ENCODE measurements around the gene TWNK.
"Not testable (repeated sequence)": the region's sequence is repeated elsewhere in the genome, so short reads cannot be mapped to it uniquely, and the experiment has no call there.

DNA sequence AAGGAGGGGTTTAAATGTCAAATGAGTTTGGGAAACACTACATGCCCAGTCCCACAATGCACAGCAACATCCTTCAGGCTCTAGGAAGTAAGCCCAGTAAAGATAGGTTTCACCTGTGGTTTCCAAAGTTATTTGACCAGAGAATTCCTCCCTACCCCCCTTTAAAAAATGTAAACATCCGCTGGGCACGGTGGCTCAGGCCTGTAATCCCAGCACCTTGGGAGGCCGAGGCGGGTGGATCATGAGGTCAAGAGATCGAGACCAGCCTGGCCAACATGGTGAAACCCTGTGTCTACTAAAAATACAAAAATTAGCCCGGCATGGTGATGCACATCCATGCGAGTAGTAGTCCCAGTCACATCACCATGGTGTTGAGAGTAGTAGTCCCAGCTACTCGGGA is 11.9 kb upstream of the TWNK start:
- TF ChIP-seq, protein P1, sequence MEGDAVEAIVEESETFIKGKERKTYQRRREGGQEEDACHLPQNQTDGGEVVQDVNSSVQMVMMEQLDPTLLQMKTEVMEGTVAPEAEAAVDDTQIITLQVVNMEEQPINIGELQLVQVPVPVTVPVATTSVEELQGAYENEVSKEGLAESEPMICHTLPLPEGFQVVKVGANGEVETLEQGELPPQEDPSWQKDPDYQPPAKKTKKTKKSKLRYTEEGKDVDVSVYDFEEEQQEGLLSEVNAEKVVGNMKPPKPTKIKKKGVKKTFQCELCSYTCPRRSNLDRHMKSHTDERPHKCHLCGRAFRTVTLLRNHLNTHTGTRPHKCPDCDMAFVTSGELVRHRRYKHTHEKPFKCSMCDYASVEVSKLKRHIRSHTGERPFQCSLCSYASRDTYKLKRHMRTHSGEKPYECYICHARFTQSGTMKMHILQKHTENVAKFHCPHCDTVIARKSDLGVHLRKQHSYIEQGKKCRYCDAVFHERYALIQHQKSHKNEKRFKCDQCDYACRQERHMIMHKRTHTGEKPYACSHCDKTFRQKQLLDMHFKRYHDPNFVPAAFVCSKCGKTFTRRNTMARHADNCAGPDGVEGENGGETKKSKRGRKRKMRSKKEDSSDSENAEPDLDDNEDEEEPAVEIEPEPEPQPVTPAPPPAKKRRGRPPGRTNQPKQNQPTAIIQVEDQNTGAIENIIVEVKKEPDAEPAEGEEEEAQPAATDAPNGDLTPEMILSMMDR (conservative IDR thresholded peaks at IDR 0.05 in 1 of 2, IDR thresholded peaks at IDR 0.05 in 1 of 2; ENCODE audit: extremely low read depth in 1 of 2, insufficient read depth in 1 of 2, low read depth in 1 of 2, low read length in 2 of 2), result not testable (repeated sequence)
- not testable (repeated sequence) for TF ChIP-seq EZH2 (IDR thresholded peaks at IDR 0.05; ENCODE audit: borderline replicate concordance, low read length)
